NCI-H2081 treated with DMSO at 0.1 percent for 48 hours (cell line): Measurements from ENCODE around the gene HIVEP3.

ENCODE experiments used
- DNase-seq: peaks from one replicate; lab custom pipeline; 2025; lab: John Stamatoyannopoulos, UW

Gene HIVEP3

DNA sequence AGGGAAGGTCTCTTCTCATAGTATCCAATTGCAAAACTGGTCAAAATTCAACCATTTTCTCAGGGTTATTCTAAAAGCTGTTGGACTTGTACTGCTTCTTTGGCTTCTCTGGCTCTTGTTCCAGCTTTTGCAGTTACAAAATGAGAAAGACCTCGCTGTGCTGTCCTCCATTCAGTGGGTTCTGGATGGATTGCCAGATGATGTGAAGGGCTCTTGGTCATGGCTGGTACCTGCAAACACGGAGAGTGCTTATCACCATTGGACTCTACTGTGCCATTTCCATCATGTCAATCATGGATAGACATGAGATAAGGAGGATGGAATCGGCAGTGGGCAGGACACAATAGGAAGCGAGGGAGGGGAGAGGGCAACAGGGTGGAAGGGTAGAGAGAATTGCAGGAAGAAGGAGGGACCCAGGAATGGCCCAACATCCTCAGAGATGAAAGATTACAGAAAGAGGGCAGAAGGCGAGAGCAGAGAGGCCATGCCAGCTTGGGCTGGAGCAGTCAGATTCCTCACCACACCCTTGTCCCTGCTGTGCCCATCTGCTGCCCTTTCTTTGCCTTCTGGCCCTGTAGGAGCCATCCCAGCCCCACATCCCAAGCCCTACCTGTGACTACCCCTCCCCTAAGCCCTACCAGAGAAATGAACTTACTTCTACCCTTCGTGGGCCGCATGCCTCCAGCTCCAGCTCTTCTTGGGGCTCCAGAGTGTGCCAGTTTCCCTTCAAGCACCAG, 70.3 kb downstream of the HIVEP3 start:
- no peak for DNase-seq

DNA sequence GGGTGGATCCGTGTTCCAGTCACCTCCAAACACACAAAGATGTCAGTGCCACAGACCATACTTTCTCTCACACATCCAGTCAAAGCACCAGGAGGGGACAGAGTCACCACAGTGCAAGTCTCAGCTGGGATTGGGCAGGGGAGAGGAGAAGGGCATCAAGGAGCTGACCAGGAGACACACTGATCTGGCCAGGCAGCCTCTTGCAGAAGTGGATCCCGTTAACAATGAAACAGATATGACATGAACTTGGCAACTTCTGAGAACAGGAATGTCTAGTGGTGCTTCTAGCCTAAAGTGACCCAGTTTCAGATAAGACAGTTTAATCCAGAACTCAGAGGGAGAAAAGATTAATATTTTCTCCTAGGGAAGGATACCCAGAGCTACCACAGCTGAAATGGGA, 71.0 kb downstream of the HIVEP3 start:
- no peak for DNase-seq

DNA sequence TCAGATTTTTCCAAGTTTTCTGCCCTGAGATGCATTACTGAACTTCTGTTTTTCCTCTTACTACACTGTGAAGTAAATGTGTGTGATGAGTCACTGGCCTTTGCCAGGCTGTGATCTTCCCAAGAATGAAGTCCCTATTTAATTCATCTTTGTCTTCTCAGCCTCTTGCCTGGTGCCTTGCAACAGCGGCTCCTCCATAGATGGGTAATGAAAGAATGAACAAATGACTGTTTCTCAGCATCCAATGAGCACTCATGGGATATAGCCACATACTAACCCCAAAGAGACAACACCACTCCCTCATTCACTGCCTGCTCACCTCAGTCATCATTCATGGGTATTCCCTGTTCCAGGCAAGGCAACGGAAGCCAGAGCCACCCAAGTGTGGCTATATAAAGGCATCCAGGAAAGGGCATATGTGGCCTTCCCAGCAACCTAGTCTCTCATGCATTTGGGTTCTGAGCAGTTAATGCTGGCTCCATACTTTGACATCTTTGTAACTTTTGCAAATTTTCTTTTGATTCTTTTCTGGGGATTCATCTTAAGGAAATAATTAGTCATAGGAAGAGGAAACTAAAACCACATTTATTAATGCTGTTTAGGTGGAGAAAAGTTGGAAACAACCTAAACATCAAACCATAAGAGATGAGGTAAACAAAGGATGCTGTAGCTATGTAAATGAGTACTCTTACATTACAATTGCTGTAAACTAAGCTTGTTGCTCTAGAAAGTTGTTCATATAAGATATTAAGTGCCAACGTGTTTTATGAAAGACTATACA, 71.9 kb downstream of the HIVEP3 start:
- no peak for DNase-seq

DNA sequence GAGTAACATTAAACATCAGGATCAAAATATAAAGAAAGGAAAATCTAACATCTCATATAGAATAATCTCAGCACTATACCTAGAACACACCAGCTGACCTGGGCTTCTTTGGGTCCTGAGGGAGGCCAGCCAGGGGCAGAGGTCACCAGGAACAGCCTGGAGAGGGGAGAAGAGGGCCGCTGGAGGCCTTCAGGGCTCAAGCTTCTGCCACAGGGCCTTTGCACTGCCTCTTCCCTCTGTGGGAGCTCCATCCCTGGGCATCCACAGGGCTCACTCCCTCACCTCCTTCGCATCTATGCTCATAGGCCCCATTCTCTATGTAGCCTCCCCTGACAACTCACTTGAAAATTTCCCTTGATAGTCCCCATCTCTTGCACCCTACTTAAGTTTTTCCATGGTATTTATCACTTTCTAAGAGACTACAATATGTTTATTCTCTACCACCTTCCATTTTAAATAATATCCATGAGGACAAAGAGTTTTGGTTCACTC, 73.9 kb downstream of the HIVEP3 start:
- DNase-seq: no peak

GRCh38 chr1:41844255-41844654, 74.5 kb downstream of the HIVEP3 start:
- no peak for DNase-seq

- no peak for DNase-seq
These were observed 75.5 kb downstream of the HIVEP3 start for GRCh38 chr1:41842993-41843755.

GRCh38 chr1:41842326-41842725, 76.4 kb downstream of the HIVEP3 start:
- no peak for DNase-seq

DNA sequence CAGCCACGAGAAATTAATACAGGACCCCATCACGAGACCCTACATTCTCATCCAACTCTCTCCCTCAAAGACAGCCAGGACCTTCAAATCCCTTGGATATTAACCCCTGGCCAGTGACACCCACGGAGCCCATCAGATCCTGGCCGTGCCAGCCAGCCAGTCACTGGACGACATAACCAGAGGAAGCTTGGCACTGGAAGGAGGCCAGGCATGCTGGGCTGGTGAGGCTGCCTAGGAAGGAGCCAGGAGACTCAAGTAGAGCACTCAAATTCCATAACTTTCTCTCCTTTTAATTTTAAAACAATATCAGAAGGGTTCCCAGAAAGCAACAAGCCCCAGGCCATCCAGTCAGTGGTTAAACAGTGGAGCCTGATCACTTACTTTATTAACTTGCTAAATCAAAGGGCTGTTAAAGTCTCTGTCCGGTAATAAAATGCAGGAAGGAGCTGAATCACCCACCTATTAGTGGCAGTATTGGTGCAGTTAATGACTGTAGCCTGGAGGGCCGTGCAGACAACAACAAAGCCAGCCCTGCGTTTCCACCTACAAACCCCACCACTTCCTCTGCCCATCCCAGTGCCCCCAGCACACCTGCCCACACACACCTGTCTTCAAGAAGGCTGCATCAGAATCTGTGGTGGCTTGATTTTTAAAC, 78.0 kb downstream of the HIVEP3 start:
- DNase-seq: no peak

GRCh38 chr1:41838266-41838665, 80.5 kb downstream of the HIVEP3 start:
- DNase-seq: no peak

- DNase-seq: no peak
These were observed 81.0 kb downstream of the HIVEP3 start for GRCh38 chr1:41837691-41838090.

DNA sequence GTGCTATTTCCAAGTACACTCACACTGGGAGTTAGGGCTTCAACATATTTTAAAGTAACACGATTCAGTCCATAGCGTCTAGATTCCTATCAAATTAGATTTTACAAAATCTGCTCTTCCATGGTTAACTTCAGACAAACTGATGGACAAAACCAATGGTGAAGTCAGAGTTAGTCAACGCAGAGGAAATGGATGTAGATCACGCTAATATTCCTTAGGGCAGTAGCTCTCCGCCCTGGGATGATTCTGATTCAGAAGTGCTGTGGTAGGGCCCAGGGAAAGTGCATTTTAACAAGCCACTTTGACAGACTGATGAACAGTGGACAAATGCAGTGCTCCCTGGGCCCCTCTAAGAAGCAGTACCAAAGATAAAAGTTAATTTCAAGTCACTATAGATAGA, 83.2 kb downstream of the HIVEP3 start:
- DNase-seq: no peak

DNA sequence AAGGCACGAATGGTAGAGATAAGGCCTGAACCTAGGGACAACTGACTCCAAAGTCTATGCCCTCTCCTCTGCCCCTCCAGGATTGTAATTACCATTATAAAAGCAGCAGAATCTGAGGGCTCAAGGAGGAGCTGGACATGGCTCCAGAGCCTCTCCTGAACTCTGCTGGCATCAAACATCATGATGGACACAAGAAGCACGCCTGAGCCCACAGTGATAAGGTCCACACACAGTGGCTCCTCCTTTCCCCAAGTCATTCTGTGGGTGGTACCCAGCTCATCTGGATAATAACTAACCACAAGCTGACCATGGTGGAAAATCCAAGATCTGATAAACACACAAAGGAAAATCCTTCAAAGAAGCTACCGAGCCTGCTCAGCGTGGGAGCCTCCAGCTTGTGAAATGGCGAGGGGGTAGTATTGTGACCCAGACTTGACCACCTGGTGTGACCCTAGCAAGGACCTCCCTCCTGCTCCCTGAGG, 85.2 kb downstream of the HIVEP3 start:
- DNase-seq: no peak

DNA sequence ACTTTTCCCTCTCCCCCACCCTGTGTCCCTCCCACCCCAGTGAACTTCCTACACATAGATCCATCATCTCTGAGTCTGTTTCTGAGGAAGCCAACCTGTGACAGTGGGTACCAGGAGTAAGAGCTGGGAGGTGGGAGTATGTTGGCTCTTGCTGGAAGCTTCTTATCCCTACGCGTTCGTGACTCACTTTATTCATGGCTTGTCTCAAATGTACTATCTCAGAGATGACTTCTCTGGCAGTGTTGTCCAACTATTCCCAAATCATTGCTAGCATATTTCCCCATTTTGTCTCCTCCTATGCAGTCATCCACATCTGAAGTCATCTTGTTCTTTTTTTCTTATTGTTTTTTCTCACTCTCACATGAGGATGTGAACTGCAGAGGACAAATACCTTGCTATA, 88.0 kb downstream of the HIVEP3 start:
- no peak for DNase-seq

DNA sequence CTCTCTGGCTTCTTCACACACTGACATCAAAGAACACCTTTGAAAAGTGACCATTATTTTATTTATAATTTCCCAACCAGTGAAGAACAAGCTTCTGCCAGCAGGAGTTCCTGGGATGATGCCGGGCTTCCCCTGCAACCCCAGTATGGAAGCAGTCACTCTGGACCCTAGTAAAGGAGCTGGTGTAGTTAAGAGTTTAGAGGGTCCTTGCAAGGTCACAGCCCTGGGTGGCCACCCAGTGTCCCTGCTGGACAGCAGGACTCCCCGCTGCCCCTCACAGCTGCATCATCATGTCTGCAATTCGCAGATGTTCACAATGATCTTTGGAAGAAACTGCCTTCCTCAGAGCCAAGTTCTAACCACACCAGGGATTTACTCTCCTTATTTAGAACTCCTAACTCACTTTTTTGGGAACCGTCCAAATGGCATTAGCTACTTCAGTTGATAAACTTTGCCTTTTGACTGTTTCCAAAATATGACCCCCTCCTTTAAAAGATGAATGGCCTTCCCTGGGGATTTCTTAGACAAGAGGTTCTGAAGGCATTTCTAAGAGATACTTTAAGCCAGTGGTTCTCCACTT, 90.6 kb downstream of the HIVEP3 start:
- DNase-seq: no peak

- DNase-seq: no peak
These were observed 95.3 kb downstream of the HIVEP3 start for GRCh38 chr1:41823471-41823870.

DNA sequence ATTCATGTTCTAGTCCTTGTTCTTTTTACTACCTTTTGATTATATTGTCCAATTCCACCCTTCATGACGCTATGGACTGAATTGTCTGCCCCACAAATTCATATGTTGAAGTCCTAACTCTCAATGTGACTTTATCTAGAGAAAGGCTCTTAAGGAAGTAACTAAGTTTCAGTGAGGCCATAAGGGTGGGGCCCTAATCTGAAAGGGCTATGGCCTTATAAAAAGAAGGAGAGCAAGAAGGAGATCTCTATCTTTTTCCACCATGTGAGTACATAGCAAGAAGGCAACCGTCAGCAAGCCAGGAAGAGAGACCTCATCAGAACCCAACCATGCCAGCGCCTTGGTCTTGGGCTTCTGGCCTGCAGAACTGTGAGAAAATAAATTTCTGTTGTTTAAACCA, 95.9 kb downstream of the HIVEP3 start:
- no peak for DNase-seq

- DNase-seq: no peak
These were observed 98.9 kb downstream of the HIVEP3 start for GRCh38 chr1:41819843-41820242.

GRCh38 chr1:41819069-41819468, 99.7 kb downstream of the HIVEP3 start:
- no peak for DNase-seq

DNA sequence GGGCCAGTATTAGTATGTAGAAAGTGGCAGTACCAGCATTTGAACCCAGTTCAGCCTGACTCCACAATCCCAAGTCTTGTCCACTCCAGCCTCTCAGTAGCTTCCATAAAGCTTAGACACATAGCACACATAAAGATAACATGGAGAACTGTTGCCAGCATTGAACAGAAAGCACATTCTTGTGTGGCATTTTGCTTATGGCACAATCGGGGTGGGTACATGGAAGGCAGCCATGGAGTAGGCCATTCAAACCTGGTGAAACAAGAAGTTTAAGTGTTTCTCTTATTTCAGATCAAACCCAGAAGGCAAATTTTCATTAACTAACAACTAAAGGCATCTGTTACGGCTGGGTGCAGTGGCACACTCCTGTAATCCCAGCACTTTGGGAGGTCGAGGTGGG, 102.7 kb downstream of the HIVEP3 start:
- DNase-seq: no peak

- DNase-seq: no peak
These were observed 104.7 kb downstream of the HIVEP3 start for GRCh38 chr1:41813755-41814745.
